SK-N-SH (cell line): ENCODE results near the gene SARDH. TPM values are rescaled to one million over a fixed set of nuclear protein-coding genes. Genes with fewer than 3 reads are reported as not detected.

ENCODE experiments used
- CTCF ChIA-PET: fragments of 300-600, 350-600 bp; formaldehyde crosslinking; extraction: SDS; loops from one replicate; lab custom pipeline; 2021; lab: Yijun Ruan, JAX
- POLR2A ChIA-PET: fragments of 350-600 bp; sonication (Branson Sonifier 250); formaldehyde crosslinking; extraction: SDS; loops from one replicate; lab custom pipeline; 2020; ENCODE audit warnings: antibody characterized with exemption, inconsistent platforms; lab: Yijun Ruan, JAX
- DNase-seq: peaks from one replicate; pipeline ENCODE4 v3.0.0; 2012
- H2AFZ ChIP-seq: fragments of 200-600 bp; sonication (generic); 2 replicates; pipeline ENCODE4 v1.8.1; 2016; ENCODE audit warnings: antibody characterized with exemption, mild to moderate bottlenecking, low read depth
- H3F3A ChIP-seq: fragments of 200-600 bp; sonication (generic); replicated peaks from 2 replicates; pipeline ENCODE3; 2016; ENCODE audit warnings: antibody characterized with exemption, mild to moderate bottlenecking; ENCODE audit not compliant: insufficient read depth
- H3K27ac ChIP-seq, 2 experiments: fragments of 200-500 bp in 1 of 2; fragments of 200-600 bp in 1 of 2; sonication (Bioruptor generic) in 1 of 2; sonication (generic), shearing (Covaris generic) in 1 of 2; 2 replicates each; pipeline versions ENCODE4 v1.5.1 to v1.6.1; 2014 to 2016; ENCODE audit warnings: low read depth in 2 of 2, inconsistent platforms in 1 of 2, low read length in 1 of 2, mild to moderate bottlenecking in 1 of 2, mixed read lengths in 1 of 2
- H3K27me3 ChIP-seq: fragments of 200-600 bp; sonication (generic), shearing (Covaris generic); 2 replicates; pipeline ENCODE4 v1.6.1; 2016; ENCODE audit warnings: mixed run types; ENCODE audit not compliant: insufficient read depth
- H3K36me3 ChIP-seq, 2 experiments: fragments of 200-500 bp in 1 of 2; fragments of 200-600 bp in 1 of 2; sonication (Bioruptor generic) in 1 of 2; sonication (generic) in 1 of 2; replicated peaks in 1 of 2; 2 replicates each; pipeline versions ENCODE3 to v1.5.1; 2014 to 2016; ENCODE audit warnings: low read length in 1 of 2, mild to moderate bottlenecking in 1 of 2; ENCODE audit not compliant: insufficient read depth in 2 of 2, control insufficient read depth in 1 of 2
- H3K4me1 ChIP-seq, 2 experiments: fragments of 200-500 bp in 1 of 2; fragments of 200-600 bp in 1 of 2; sonication (Bioruptor generic) in 1 of 2; sonication (generic), shearing (Covaris generic) in 1 of 2; 2 replicates each; pipeline versions ENCODE4 v1.5.1 to v1.6.1; 2014 to 2016; ENCODE audit warnings: low read depth in 1 of 2, low read length in 1 of 2, mixed run types in 1 of 2; ENCODE audit not compliant: insufficient read depth in 2 of 2, control insufficient read depth in 1 of 2
- H3K4me2 ChIP-seq: fragments of 200-600 bp; sonication (generic), shearing (Covaris generic); 2 replicates; pipeline ENCODE4 v1.6.1; 2017; ENCODE audit warnings: mixed run types
- H3K4me3 ChIP-seq, 2 experiments: fragments of 200-500 bp in 1 of 2; fragments of 200-600 bp in 1 of 2; sonication (Bioruptor generic) in 1 of 2; sonication (generic), shearing (Covaris generic) in 1 of 2; 2 replicates each; pipeline versions ENCODE4 v1.5.1 to v1.8.1; 2014 to 2016; ENCODE audit warnings: low read depth in 2 of 2, inconsistent platforms in 1 of 2, low read length in 1 of 2, mild to moderate bottlenecking in 1 of 2, mixed read lengths in 1 of 2, moderate library complexity in 1 of 2
- H3K79me2 ChIP-seq: fragments of 200-600 bp; sonication (generic); 2 replicates; pipeline ENCODE4 v1.8.1; 2017; ENCODE audit warnings: mild to moderate bottlenecking; ENCODE audit not compliant: insufficient read depth
- H3K9ac ChIP-seq: fragments of 200-600 bp; sonication (generic); 2 replicates; pipeline ENCODE4 v1.6.1; 2017; ENCODE audit warnings: mixed run types
- H3K9me2 ChIP-seq: fragments of 200-600 bp; sonication (generic); 2 replicates; pipeline ENCODE4 v1.6.1; 2017; ENCODE audit warnings: mixed run types
- H3K9me3 ChIP-seq: fragments of 200-600 bp; sonication (generic); 2 replicates; pipeline ENCODE4 v1.6.1; 2017; ENCODE audit warnings: mixed run types, mild to moderate bottlenecking, moderate library complexity
- H4K20me1 ChIP-seq: fragments of 200-600 bp; sonication (generic); 2 replicates; pipeline ENCODE4 v1.6.1; 2017; ENCODE audit warnings: mild to moderate bottlenecking, mixed run types; ENCODE audit not compliant: insufficient read depth
- CHD2 ChIP-seq: fragments of 150-350 bp; IDR thresholded peaks from 2 replicates; pipeline ENCODE4 v1.6.1; 2018; ENCODE audit warnings: low read length; ENCODE audit not compliant: partially characterized antibody
- ELF1 ChIP-seq: IDR thresholded peaks from 2 replicates; pipeline ENCODE4 v1.4.0; 2012
- EZH2phosphoT487 ChIP-seq: fragments of 200-600 bp; sonication (generic); IDR thresholded peaks from 2 replicates; pipeline ENCODE4 v1.6.1; 2017; ENCODE audit warnings: low read depth, mixed run types, mild to moderate bottlenecking, antibody characterized with exemption, moderate library complexity, borderline replicate concordance
- FOSL2 ChIP-seq: IDR thresholded peaks from 2 replicates; pipeline ENCODE4 v1.4.0; 2012; ENCODE audit warnings: low read depth, mild to moderate bottlenecking, moderate library complexity, borderline replicate concordance
- IRF3 ChIP-seq: fragments of 150-350 bp; IDR thresholded peaks from 2 replicates; pipeline ENCODE4 v1.6.1; 2016; ENCODE audit warnings: mild to moderate bottlenecking, low read depth, low read length
- JUND ChIP-seq: IDR thresholded peaks from 2 replicates; pipeline ENCODE4 v1.4.0; 2012
- MEF2A ChIP-seq: IDR thresholded peaks from 2 replicates; pipeline ENCODE4 v1.4.0; 2012; ENCODE audit warnings: low read depth, borderline replicate concordance
- MXI1 ChIP-seq: IDR thresholded peaks from 2 replicates; pipeline ENCODE4 v1.6.1; 2012; ENCODE audit warnings: mild to moderate bottlenecking, low read depth, low read length, improper control_type of control experiment
- NRF1 ChIP-seq: IDR thresholded peaks from 2 replicates; pipeline ENCODE4 v1.6.1; 2012; ENCODE audit warnings: low read depth, mild to moderate bottlenecking, low read length
- RFX5 ChIP-seq: IDR thresholded peaks from 2 replicates; pipeline ENCODE4 v1.6.1; 2012; ENCODE audit warnings: mild to moderate bottlenecking, improper control_type of control experiment, low read length
- SMC3 ChIP-seq: IDR thresholded peaks from 2 replicates; pipeline ENCODE4 v1.6.1; 2012; ENCODE audit warnings: low read depth, low read length, improper control_type of control experiment
- TAF1 ChIP-seq: IDR thresholded peaks from 2 replicates; pipeline ENCODE4 v1.6.1; 2012; ENCODE audit warnings: low read depth, mild to moderate bottlenecking, low read length, moderate library complexity, borderline replicate concordance
- TCF12 ChIP-seq: IDR thresholded peaks from 2 replicates; pipeline ENCODE4 v1.4.0; 2012
- TEAD4 ChIP-seq: IDR thresholded peaks from 2 replicates; pipeline ENCODE4 v1.4.0; 2012; ENCODE audit warnings: mild to moderate bottlenecking, borderline replicate concordance; ENCODE audit not compliant: insufficient read depth
- YY1 ChIP-seq: IDR thresholded peaks from 2 replicates; pipeline ENCODE4 v1.4.0; 2012; ENCODE audit warnings: low read depth, mild to moderate bottlenecking
- WGBS: methylation state at CpG from one replicate; pipeline ENCODE4 v1.1.6; 2017; ENCODE audit warnings: low lambda C conversion rate; 5-methylcytosine and 5-hydroxymethylcytosine counted together
- polyA plus RNA-seq, 3 experiments: library from polyadenylated mRNA; depleted of rRNA; stranded (reverse); fragments of >200 nt; gene quantifications; 2 replicates each; pipeline ENCODE4 v1.2.3, GENCODE V29; 2012

Gene SARDH
- polyA plus RNA-seq, 1 of the 3 experiments (the other 2 are of a cell fraction): 5.9 TPM

DNA sequence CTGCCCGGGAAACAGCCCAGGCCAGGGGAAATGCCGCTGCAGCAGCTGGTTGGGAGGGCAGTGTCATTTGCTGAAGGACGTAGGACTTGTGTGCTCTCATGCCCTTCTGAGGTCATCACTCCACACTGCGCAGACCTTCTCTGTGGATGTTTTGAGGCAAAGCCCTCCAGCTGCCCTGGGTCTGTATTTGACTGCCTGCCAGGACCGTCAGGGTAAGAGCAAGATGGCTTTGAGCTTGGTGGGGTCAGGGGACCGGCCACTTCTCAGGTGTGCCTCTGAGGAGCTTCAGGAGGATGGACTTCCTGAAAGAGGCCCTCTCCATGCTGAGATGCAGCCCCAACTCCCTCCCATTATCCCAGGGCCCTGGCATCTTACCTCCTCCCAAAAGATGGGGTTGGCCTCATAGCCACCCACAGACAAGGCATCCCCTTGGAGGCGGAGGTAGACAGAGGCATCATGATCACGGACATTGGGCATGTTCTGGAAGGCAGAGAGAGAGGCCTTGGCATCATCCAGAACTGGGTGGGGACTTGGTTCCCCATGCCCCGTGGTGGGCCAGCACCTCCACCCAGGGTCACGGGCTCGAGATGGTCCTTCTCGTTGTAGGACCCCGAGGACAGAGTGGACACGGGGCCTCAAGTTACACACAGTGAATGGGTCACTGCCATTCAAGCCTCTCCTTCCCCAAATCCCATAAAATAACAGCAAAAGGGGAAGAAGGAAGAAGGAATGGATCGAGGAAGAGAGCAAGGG is 19.4 kb downstream of the SARDH start (continued):
- TF ChIP-seq IRF3: no peak
- no peak for TF ChIP-seq NRF1
- TF ChIP-seq MEF2A: no peak
- no peak for TF ChIP-seq FOSL2
- no peak for TF ChIP-seq TAF1
- no peak for TF ChIP-seq TCF12
- TF ChIP-seq ELF1: no peak
- TF ChIP-seq CHD2: no peak
- TF ChIP-seq TEAD4: no peak
- no peak for TF ChIP-seq EZH2phosphoT487
- TF ChIP-seq YY1: no peak
- no peak for TF ChIP-seq JUND
- TF ChIP-seq SMC3: no peak

GRCh38 chr9:133717113-133718031 is 20.8 kb downstream of the SARDH start:
- POLR2A ChIA-PET: interaction anchor here (0.6 to 1.1 kb wide), 2 partner anchors 55 to 190 kb away, joined by 3 read pairs; no protein-coding TSS in a partner anchor
- TF ChIP-seq MXI1 (no peak), NRF1 (no peak), RFX5 (no peak)
- 86% methylated on average over 11 of the region's 20 CpGs for WGBS

More at GRCh38 chr9:133717113-133718031, 20.8 kb downstream of the SARDH start:
- no peaks in the 10 kb centered on the region for H3K9me2 ChIP-seq
- no peaks in the 10 kb centered on the region for H3K9me3 ChIP-seq
- H3K9ac ChIP-seq: no peak overlapping the region
- no peak for DNase-seq
- no peak overlapping the region for H3K4me2 ChIP-seq
- no peak overlapping the region for H2AFZ ChIP-seq
- H3K79me2 ChIP-seq: no peaks in the 10 kb centered on the region
- CTCF ChIA-PET: interaction anchor here (1.0 to 9.3 kb wide), 13 partner anchors 9 to 185 kb away, joined by 3 to 83 read pairs (median 4); partner anchors contain the start of gene ADAMTSL2
- peaks cover 18% of the 10 kb centered on the region for H3F3A ChIP-seq
- H4K20me1 ChIP-seq: no peaks in the 10 kb centered on the region
- H3K4me3 ChIP-seq: no peak overlapping the region
- H3K27me3 ChIP-seq: no peaks in the 10 kb centered on the region
- no peak overlapping the region for H3K27ac ChIP-seq
- H3K36me3 ChIP-seq: no peaks in the 10 kb centered on the region
- H3K4me1 ChIP-seq: peaks cover 17 to 19% of the 10 kb centered on the region in 2 experiments; a peak in 3 of 4 replicates
